ENCODE measurements around the gene CCHCR1. TPM values are rescaled to one million over a fixed set of nuclear protein-coding genes. Genes with fewer than 3 reads are reported as not detected.

Gene CCHCR1
- total and polyA plus RNA-seq, 9 of the 15 experiments (the other 6 are each of a cell fraction or from before 2014, with no cell fraction given) = 1.2 to 47.3 (median 32.0) TPM

DNA sequence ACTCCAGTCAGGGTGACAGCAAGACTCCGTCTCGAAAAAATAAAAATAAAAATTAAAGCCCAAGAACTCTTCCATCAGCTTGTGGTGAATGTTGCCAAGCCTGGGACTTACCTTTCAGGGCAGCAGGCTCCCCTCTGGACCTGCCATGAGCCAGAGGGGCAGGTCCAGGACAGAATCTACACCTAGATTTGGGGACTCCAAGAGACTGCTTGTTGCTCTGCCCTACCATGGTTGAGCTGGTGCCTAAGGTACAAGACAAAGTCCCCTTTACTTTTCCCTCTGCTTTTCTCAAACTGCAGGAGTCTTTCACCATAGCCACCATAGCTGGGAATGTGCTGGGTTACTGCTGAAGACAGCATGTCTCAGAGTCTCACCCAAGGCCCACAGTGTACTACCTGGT, 54.5 kb downstream of the CCHCR1 start:
- TF ChIP-seq TRIM24 (IDR thresholded peaks at IDR 0.05) = no peak
- no peak for TF ChIP-seq WHSC1 (IDR thresholded peaks at IDR 0.05; ENCODE audit: low read length)
- no peak for TF ChIP-seq ATF7 (IDR thresholded peaks at IDR 0.05)
- TF ChIP-seq, protein P1, sequence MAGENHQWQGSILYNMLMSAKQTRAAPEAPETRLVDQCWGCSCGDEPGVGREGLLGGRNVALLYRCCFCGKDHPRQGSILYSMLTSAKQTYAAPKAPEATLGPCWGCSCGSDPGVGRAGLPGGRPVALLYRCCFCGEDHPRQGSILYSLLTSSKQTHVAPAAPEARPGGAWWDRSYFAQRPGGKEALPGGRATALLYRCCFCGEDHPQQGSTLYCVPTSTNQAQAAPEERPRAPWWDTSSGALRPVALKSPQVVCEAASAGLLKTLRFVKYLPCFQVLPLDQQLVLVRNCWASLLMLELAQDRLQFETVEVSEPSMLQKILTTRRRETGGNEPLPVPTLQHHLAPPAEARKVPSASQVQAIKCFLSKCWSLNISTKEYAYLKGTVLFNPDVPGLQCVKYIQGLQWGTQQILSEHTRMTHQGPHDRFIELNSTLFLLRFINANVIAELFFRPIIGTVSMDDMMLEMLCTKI (IDR thresholded peaks at IDR 0.05; ENCODE audit: partially characterized antibody) = no peak
- no peak for TF ChIP-seq ZNF324 (CRISPR knock-in tag; IDR thresholded peaks at IDR 0.05)
- TF ChIP-seq SRSF7 (optimal IDR thresholded peaks at IDR 0.05; ENCODE audit: low read depth, low read length) = no peak
- no peak for TF ChIP-seq PTBP1 (IDR thresholded peaks at IDR 0.05; ENCODE audit: low read depth, low read length)
- TF ChIP-seq CREB5 (CRISPR knock-in tag; IDR thresholded peaks at IDR 0.05) = no peak
- TF ChIP-seq FOXP4 (CRISPR knock-in tag; IDR thresholded peaks at IDR 0.05; ENCODE audit: borderline replicate concordance) = no peak
- no peak for TF ChIP-seq SMARCB1 (IDR thresholded peaks at IDR 0.05; ENCODE audit: insufficient read length, low read depth)
- TF ChIP-seq DNMT1 (IDR thresholded peaks at IDR 0.05) = no peak
- Histone ChIP-seq H3K36me3 (ENCODE audit: control insufficient read depth, insufficient read depth, low read length) (no peaks in the 10 kb centered on the region), H3K9me1 (ENCODE audit: control insufficient read depth, insufficient read depth, low read length) (no peaks in the 10 kb centered on the region), H4K20me1 (replicated peaks; ENCODE audit: control insufficient read depth, insufficient read depth, low read length) (0 out of 2 replicates have a peak, but pooled peaks cover 3% of the 10 kb centered on the region), H3K4me1 (replicated peaks in 1 of 2; ENCODE audit: control insufficient read depth in 2 of 2, insufficient read depth in 2 of 2, low read length in 2 of 2) (no peaks in the 10 kb centered on the region; a peak in 3 of 5 replicates), H3K79me2 (ENCODE audit: control insufficient read depth, insufficient read depth, low read length) (no peaks in the 10 kb centered on the region), H2AFZ (ENCODE audit: low read depth, low read length) (no peak overlapping the region), H3K27ac (ENCODE audit: extremely low read depth, low read depth, low read length) (no peak overlapping the region), H3K27me3 (ENCODE audit: control insufficient read depth in 2 of 2, insufficient read depth in 2 of 2, low read length in 2 of 2) (peaks cover 4 to 8% of the 10 kb centered on the region in 2 experiments; a peak in 3 of 5 replicates), H3K9ac (ENCODE audit: insufficient read depth in 1 of 2, low read depth in 2 of 2, low read length in 2 of 2) (no peak overlapping the region), H3K9me3 (replicated peaks; ENCODE audit: control insufficient read depth, insufficient read depth, low read depth, low read length) (no peaks in the 10 kb centered on the region), H3K4me2 (ENCODE audit: insufficient read depth, low read length) (no peak overlapping the region), H3K4me3 (no peak overlapping the region)
- 49% methylated on average over 2 of the region's 2 CpGs for WGBS (ENCODE audit: insufficient coverage, low coverage, missing lambda C conversion rate)
- FAIRE-seq (no peak), DNase-seq (ENCODE audit: extremely low read depth in 1 of 4, low spot score in 3 of 4) (no peak), ATAC-seq (no peak)
- ChIA-PET CTCF (ENCODE audit: low intra/inter-chr PET ratio) (interaction anchor here (0.5 kb wide), 1 partner anchor 1058 kb away, joined by 3 read pairs; no protein-coding TSS in a partner anchor), POLR2A (interaction anchor here (1.1 kb wide), 1 partner anchor 16 kb away, joined by 6 read pairs; no protein-coding TSS in a partner anchor)
- in situ Hi-C loops (cut with MboI) = no loop called here
- intact Hi-C loops (cut with micrococcal nuclease) = no loop called here
- no TSS peak for BruUV-seq (replicated peaks)
